ENCODE data around the gene OR1G1.
"Not testable (repeated sequence)": the region's sequence is repeated elsewhere in the genome, so short reads cannot be mapped to it uniquely, and the experiment has no call there.

OR1G1 gene

DNA sequence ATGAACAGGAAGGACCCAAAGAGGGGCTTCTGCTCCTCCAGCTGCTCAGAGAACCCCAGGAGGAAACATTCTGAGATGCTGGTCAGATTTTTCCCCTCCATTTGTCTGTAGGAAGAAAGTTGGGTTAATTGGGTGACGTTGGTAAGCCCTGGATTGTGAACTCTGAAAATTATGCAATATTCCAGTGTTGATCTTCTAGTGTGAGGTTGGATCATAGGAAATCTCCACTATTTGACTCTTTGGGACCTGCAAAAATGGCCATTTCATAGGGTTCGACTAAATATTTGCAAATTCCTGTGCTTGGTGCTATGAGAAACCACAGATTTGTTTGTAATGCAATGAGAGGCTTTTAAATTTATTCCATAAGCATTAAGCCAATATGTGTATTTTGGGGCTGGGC lies at the start of gene OR1G1:
Gene OR1G1, minus strand, starts transcription at position 101 of the 400 bp plus-strand sequence. Its CDS starts 0 bp downstream, at position 101.
- DNase-seq (ENCODE audit: low read depth), result no peak

GRCh38 chr17:3167574-3167973 lies 40.2 kb upstream of the OR1G1 start:
- no peak for DNase-seq (ENCODE audit: low read depth)

DNA sequence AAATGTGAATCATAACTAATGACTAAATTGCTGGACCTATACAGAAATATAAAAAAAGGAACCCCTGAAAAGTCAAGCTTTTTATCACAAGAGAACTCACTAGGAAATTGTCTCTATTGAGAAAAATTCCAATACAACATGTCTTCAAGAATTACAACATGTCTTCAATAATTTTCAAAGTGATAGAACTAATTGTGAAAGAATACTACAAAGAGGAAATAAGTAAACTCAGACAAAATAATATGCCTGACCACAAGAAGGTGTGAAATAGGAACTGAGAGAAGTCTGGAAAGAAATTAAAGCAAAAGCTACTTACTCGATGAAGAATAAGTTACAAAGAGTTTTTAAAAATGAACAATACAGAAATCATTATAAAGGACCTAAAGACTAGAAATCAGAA lies 29.9 kb upstream of the OR1G1 start:
- no peak for DNase-seq (ENCODE audit: low read depth)

DNA sequence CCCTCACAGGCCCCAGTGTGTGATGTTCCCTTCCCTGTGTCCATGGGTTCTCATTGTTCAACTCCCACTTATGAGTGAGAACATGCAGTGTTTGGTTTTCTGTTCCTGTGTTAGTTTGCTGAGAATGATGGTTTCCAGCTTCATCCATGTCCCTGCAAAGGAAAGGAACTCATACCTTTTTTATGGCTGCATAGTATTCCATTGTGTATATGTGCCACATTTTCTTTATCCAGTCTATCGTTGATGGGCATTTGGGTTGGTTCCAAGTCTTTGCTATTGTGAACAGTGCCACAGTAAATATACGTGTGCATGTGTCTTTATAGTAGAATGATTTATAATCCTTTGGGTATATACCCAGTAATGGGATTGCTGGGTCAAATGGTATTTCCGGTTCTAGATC lies 10.1 kb upstream of the OR1G1 start:
- DNase-seq (ENCODE audit: low read depth), result not testable (repeated sequence)

DNA sequence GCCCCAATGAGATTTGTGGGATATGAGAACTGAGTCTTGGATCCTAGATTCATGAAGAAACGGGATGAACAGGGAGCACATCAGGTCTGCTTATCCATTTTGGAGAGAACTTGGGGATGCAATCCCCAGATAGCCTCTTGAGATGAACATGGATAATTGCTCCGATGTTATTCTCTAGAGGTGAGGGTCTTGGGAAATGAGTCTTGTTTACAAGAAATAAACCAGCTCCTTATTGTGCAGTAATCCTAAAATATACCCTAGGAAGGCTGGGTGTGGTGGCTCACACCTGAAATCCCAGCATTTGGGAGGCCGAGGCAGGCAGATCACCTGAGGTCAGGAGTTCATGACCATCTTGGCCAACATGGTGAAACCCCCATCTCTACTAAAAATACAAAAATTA lies 23.0 kb downstream of the OR1G1 start, which contains the start of gene OR1D2:
Gene OR1D2, minus strand, starts transcription at position 101 of the 400 bp plus-strand sequence. CDS start 11,426 bp downstream, outside the sequence.
- DNase-seq (ENCODE audit: low read depth), result no peak
